Pancreas (tissue), 10 donors: ENCODE data around the gene MSX1. TPM values are rescaled to one million over a fixed set of nuclear protein-coding genes. Genes with fewer than 3 reads are reported as not detected.

Experiments
- ATAC-seq, 4 donors: fragments of 200-7000 bp; cut with Tn5 transposase; one replicate each; pipeline versions ENCODE4 v1.8.0 to v1.9.1; 2020; ENCODE audit warnings: mild to moderate bottlenecking in 4 of 4, moderate library complexity in 4 of 4
- DNase-seq, 6 donors: peaks; one replicate each; pipeline ENCODE4 v3.0.0-alpha.2; 2020
- FAIRE-seq: peaks from 2 replicates; lab custom pipeline; 2012; peaks lifted over from hg19 to GRCh38; lab: Jason Lieb, UNC
- H3K27ac ChIP-seq, 4 donors: fragments of 200-600 bp; sonication (generic); 1 replicate in 3 of 4; 2 replicates in 1 of 4; pipeline versions ENCODE4 v1.5.0 to v1.8.0; 2020
- H3K27me3 ChIP-seq, 4 donors: fragments of 200-600 bp; one replicate each; pipeline ENCODE4 v1.8.0; 2021
- H3K36me3 ChIP-seq, 3 donors: fragments of 200-600 bp; sonication (generic) in 1 of 3; one replicate each; pipeline versions ENCODE4 v1.5.0 to v1.8.0; 2020 to 2021
- H3K4me1 ChIP-seq, 3 donors: fragments of 200-600 bp; one replicate each; pipeline ENCODE4 v1.8.0; 2021
- H3K4me3 ChIP-seq, 4 donors: fragments of 200-600 bp; sonication (generic) in 2 of 4; one replicate each; pipeline versions ENCODE4 v1.5.0 to v1.8.0; 2020 to 2021
- H3K9me3 ChIP-seq, 4 donors: fragments of 200-600 bp; one replicate each; pipeline ENCODE4 v1.8.0; 2021
- CTCF ChIP-seq, 4 donors: fragments of 200-600 bp; sonication (generic) in 3 of 4; IDR thresholded peaks; one replicate each; pipeline versions ENCODE4 v1.5.0 to v1.8.0; 2021; ENCODE audit warnings: antibody characterized with exemption in 4 of 4
- WGBS, 2 donors: extraction: QIAGEN DNeasy Blood & Tissue Kit; methylation state at CpG; one replicate each; pipeline ENCODE4 v1.1.7; 2013; 5-methylcytosine and 5-hydroxymethylcytosine counted together
- intact Hi-C, 3 donors: fragments of 100-400 bp; cut with DNase I; formaldehyde crosslinking; loops; one replicate each; pipeline versions ENCODE4 v1.11.1 to v1.14.2; 2022
- polyA plus RNA-seq, 2 donors: library from polyadenylated mRNA; stranded (reverse); fragments of 200-250 nt; gene quantifications; one replicate each; pipeline ENCODE4 v1.2.3, GENCODE V29; 2013
- total RNA-seq, 6 donors: library from RNA; stranded (reverse); fragmentation: NEBNext Ultra II Directional in 4 of 6; extraction: Animal tissue kit (Norgen Biotek cat#: 25700) in 4 of 6; gene quantifications; one replicate each; pipeline versions ENCODE4 v1.2.1 to v1.2.4, GENCODE V29; 2021 to 2023
- donor health status: healthy with polysubstance abuse.
- donor health status: DM: no; HTN: no; CAD: no; lungs with moderate emphysema.
- donor health status: DM: no; HTN: no; CAD: no.
- donor health status: control.
- donor health status: control.
- donor health status: Bipolar disorder and iron deficiency.
- donor health status: DM: yes; HTN: yes; CAD: no.
- donor health status: DM: no; HTN: no; CAD: no.
- donor health status: DM: no; HTN: no; CAD: no.
- donor health status: DM: yes; HTN: yes; CAD: no.

MSX1 gene
- total and polyA plus RNA-seq, 8 donors, result 0.51 to 2.7 (median 1.3) TPM

DNA sequence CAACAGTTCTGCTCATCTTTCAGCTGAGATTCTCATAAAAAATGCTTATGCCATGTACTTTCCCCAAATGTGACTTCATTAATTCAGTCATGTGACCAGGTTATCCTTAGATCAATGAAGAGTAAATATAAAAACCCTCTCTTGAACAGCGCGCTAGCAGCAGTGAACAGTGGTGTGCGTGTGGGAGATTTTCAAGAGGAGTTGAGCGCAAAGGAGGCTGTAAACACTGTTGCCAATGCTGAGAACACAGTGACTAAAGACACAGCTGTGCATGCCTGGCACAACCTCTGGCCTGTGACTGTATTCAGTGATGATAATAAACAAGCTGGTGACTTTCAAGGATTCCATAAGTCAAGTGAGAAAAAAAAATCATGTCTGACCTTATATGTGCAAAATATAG is 25.1 kb downstream of the MSX1 start:
- FAIRE-seq (no peak), DNase-seq (no peak), ATAC-seq (no peak)
- H3K27ac ChIP-seq, result no peak overlapping the region
- H3K4me1 ChIP-seq, result no peaks in the 10 kb centered on the region
- intact Hi-C loops, result no loop called here
- WGBS, 2 donors, result 43 to 55% methylated on average over 4 of the region's 4 CpGs
- no peaks in the 10 kb centered on the region for H3K27me3 ChIP-seq
- H3K9me3 ChIP-seq, result no peaks in the 10 kb centered on the region
- no peak for TF ChIP-seq CTCF (IDR thresholded peaks at IDR 0.05)
- H3K36me3 ChIP-seq, result no peaks in the 10 kb centered on the region
- no peak overlapping the region for H3K4me3 ChIP-seq

- Histone ChIP-seq H3K27ac (no peak overlapping the region), H3K4me3 (no peak overlapping the region), H3K27me3 (no peaks in the 10 kb centered on the region), H3K36me3 (no peaks in the 10 kb centered on the region), H3K9me3 (no peaks in the 10 kb centered on the region), H3K4me1 (no peaks in the 10 kb centered on the region)
- no peak for DNase-seq
- intact Hi-C loops, result no loop called here
- no peak for TF ChIP-seq CTCF (IDR thresholded peaks at IDR 0.05)
- no peak for ATAC-seq
- WGBS, 2 donors, result 52 to 62% methylated on average over 5 of the region's 5 CpGs
- no peak for FAIRE-seq
Measured at GRCh38 chr4:4887426-4887825, 28.0 kb downstream of the MSX1 start.

GRCh38 chr4:4888695-4889094 is 29.2 kb downstream of the MSX1 start:
- Histone ChIP-seq H3K27ac (no peak overlapping the region), H3K36me3 (no peaks in the 10 kb centered on the region), H3K4me3 (no peak overlapping the region), H3K4me1 (no peaks in the 10 kb centered on the region), H3K27me3 (no peaks in the 10 kb centered on the region), H3K9me3 (no peaks in the 10 kb centered on the region)
- DNase-seq (no peak), ATAC-seq (no peak), FAIRE-seq (no peak)
- intact Hi-C loops, result no loop called here
- 52 to 65% methylated on average over 5 of the region's 5 CpGs for WGBS, 2 donors
- TF ChIP-seq CTCF (IDR thresholded peaks at IDR 0.05), result no peak

DNA sequence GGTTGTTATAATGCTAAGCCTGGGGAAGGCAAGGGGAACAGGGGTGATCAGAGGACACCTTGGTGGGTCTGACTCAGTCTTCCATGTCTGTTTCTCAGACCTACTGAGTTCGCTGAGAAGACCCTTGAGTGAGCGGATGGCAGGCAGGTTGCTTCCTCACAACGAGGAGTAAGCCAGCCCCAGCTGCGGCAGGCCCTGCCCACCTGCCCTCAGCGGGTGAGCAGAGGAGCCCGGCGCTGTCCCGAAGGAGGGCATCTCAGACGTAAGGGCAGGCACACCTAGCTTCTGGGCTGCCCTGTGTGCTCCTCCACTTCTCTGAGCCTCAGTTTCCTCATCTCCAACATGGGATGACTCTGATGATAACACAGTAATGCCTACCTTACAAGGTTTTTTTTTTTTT is 30.3 kb downstream of the MSX1 start:
- no peak for DNase-seq
- 57 to 62% methylated on average over 9 of the region's 9 CpGs for WGBS, 2 donors
- Histone ChIP-seq H3K27ac (no peak overlapping the region), H3K36me3 (no peaks in the 10 kb centered on the region), H3K4me3 (no peak overlapping the region), H3K27me3 (no peaks in the 10 kb centered on the region), H3K9me3 (no peaks in the 10 kb centered on the region), H3K4me1 (no peaks in the 10 kb centered on the region)
- no peak for TF ChIP-seq CTCF (IDR thresholded peaks at IDR 0.05)
- intact Hi-C loops, result no loop called here
- no peak for FAIRE-seq
- ATAC-seq, result no peak

DNA sequence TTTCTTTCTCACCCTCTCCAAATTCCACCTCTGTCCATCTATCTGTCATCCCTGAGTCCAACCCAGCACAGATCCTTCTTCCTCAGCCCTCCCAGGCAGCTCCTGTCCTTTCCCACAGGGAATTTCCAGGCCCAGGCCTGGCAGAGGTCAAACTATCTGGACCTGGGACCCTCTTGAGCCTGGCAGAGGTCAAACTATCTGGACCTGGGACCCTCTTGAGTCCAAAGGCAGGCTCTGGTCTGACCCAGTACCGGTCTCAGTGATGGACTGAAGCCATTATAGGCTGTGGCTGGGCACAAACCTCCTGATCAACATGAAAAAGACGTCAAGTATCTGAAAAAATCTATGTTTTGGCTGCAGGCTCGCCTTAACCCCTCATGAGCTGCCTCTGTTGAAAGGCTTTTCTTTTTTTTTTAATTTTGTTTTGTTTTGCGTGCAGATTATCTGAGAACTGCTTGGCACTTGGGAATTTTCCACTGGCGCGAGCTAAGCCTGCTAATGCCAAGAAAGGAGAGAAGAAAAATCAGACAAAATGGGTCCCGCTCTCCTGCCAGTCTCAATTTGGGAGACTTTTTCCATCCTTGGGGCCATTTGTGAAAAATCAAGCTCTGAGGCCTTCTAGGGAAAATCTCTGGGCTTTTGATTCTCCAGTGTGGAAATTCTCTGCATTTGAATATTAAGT is 31.2 kb downstream of the MSX1 start:
- intact Hi-C loops, result no loop called here
- Histone ChIP-seq H3K36me3 (no peaks in the 10 kb centered on the region), H3K9me3 (no peaks in the 10 kb centered on the region), H3K4me1 (no peaks in the 10 kb centered on the region), H3K4me3 (no peak overlapping the region), H3K27ac (no peak overlapping the region), H3K27me3 (no peaks in the 10 kb centered on the region)
- FAIRE-seq (no peak), DNase-seq (no peak), ATAC-seq (no peak)
- 49 to 62% methylated on average over 7 of the region's 7 CpGs for WGBS, 2 donors
- TF ChIP-seq CTCF (IDR thresholded peaks at IDR 0.05), result no peak
